HG03469 (cell line): ENCODE results near the gene DUSP1.
A peak's percentile ranks its signal among the peaks of the same experiment; 100 is the strongest.
"Not testable (repeated sequence)": the region's sequence is repeated elsewhere in the genome, so short reads cannot be mapped to it uniquely, and the experiment has no call there.

Experiments used
- ATAC-seq: cut with Tn5 transposase; IDR thresholded peaks from one replicate; pipeline ENCODE4 v1.9.1; 2021; ENCODE audit warnings: mild to moderate bottlenecking, moderate library complexity, moderate number of reproducible peaks; ENCODE audit not compliant: unreplicated experiment

The DUSP1 gene, protein sequence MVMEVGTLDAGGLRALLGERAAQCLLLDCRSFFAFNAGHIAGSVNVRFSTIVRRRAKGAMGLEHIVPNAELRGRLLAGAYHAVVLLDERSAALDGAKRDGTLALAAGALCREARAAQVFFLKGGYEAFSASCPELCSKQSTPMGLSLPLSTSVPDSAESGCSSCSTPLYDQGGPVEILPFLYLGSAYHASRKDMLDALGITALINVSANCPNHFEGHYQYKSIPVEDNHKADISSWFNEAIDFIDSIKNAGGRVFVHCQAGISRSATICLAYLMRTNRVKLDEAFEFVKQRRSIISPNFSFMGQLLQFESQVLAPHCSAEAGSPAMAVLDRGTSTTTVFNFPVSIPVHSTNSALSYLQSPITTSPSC

DNA sequence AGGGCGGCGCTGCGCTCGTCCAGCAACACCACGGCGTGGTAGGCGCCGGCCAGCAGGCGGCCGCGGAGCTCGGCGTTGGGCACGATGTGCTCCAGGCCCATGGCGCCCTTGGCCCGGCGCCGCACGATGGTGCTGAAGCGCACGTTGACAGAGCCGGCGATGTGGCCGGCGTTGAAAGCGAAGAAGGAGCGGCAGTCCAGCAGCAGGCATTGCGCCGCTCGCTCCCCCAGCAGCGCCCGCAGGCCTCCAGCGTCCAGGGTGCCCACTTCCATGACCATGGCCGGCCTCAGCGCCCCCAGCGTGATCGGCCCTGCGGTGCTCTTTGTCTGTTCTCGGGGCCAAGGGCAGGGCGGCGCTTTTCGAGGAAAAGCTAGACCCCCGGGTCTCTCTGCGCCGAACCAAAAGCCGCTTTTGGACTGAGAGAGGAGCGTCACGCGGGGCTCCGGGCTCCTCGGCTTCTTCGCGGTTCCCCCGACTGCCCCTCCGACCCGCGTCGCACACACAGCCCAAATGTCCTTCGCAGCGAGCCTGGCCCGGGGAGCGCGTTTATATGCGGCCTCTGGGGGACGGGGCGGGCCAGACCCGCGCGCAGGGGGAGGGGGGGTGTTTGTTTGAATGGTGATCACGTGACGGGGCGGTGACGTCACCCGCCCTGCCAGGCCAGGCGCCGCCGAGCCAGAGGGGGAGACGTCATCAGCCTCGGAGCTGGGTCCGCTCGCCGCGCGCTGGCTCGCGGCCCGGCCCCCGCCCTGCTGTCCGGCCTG lies at the start of gene DUSP1:
Gene DUSP1, minus strand, starts transcription at position 521 of the 764 bp plus-strand sequence. Its CDS starts 243 bp downstream, at position 278.
- peak; percentile 31 for ATAC-seq

DNA sequence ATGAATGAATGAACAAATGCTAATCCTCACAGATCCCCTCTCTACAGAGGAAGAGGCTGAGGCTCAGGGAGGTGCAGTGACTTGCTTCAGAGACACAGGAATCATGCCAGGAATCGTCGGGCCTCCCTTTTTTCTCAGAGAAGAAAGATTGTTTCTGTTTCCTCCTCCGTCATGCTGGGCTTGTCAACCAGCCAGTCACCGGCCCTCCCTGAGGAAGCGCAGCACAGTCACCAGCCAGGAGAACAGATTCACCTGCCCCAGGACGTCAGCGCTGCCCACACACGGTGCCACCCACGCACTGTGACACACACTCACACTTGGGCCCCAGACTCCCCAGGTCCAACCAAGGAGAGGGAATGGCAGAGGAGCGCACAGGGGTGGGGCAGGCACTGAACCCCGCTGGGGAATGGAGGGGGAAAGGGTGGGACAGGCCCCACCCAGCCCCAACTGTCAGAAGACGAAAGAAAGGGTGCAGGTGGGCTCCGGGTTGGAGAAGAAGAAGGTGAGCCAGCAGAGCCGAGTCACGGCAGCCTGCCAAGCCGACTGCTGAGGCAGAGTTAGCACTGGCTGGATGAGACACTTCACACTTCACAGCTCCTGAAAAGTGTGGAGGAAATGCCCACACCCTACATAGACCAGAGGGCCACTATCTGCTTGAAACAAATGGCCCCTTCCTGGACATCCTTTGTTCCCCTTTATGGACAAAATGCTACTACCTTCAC lies 49.2 kb upstream of the DUSP1 start:
- ATAC-seq = no peak

DNA sequence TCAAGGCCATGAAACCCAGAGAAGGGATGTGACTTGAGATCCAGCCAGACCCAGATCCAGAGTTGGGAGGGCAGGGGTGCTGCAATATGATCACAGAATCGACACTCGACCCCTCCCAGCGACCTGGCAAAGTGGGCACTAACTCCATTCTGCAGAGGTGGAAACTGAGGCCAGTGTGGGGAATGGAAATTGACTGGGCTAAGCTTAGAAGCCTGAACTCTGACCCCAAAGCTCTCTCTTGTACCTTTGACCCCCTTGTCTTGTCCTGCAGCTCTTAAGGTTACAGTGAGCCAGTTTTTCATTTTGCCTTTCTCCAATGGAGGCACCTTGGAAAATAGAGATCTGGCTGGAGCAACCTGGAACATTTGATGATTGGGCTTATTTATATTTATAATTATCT lies 48.6 kb upstream of the DUSP1 start:
- ATAC-seq = no peak

DNA sequence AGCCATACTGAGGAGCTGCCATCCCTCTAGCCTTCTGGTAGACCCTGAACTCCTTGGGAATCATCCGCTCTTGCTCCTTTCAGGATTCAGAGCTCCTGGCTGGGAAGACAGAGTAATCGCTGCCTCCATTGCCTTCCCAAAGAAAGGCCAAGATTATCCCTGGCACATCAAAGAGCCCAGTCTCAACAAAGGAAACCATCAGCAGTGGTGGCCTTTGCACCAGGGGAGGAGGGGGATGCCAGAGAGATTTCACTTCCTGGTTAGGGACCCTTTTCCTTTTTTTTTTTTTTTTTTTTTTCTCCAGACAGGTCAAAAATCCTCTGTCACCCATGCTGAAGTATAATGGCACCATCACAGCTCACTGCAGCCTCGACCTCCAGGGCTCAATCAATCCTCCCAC lies 47.1 kb upstream of the DUSP1 start:
- no peak for ATAC-seq

DNA sequence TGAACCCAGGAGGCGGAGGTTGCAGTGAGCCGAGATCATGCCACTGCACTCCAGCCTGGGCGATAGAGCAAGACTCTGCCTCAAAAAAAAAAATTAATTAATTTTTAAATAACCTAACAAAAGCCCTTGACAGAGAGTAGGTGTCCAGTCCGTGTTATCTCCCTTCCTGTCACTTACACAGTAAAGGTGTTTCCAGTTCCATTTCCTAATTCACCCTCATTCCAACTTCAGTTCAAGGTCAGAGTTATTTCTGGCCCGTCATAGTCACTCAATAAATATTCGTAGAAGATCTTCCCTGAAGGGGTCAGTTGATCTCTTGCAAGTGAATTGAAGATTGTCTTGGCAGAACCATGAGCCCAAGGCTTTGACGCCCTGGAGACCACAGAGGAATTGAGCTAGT lies 46.7 kb upstream of the DUSP1 start:
- no peak for ATAC-seq

DNA sequence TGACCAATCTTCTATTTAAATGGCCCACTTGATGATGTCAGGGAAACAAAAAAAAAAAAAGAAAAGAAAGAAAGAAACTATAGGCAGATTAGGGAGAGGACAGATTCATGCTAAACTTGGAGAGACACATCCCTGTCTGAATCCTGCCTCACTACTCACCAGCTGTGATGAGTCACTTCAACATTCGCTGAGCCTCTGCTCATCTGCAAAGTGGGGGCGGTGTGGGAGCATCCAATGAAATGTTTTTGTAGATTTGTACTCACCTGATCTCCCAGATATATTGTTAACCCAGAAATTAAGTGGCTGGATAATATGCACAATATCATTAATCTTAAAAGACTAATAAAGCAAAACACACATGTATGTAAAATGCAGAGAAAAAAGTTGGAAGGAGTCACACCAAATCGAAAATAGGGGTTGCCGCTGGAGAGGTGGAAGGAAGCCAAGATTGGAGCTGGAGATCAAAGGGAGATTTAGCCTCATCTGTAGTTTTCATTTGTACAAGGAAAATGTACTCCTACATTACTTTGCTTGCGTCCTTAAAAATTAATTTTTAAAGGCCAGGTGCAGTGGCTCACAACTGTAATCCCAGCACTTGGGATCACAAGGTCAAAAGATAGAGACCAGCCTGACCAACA lies 46.0 kb upstream of the DUSP1 start:
- no peak for ATAC-seq

DNA sequence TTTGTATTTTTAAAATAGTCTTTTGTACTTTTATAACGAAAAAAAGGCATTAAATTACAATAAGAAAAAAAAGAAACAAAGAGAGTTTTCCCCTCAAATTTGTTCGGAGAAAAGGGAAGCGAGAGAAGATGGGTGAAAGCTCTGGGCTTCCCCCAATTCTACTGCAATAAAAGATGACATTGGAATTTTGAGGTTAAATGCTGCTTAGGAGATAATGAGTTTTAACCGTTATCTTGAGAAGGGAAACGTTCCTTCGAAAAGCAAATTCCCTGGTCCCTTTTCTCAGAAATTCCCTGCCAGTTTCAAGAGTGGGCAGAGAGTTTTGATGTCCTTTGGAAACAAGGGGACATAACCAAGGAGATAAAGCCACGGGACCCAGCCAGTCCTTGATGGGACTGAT lies 44.6 kb upstream of the DUSP1 start:
- no peak for ATAC-seq

DNA sequence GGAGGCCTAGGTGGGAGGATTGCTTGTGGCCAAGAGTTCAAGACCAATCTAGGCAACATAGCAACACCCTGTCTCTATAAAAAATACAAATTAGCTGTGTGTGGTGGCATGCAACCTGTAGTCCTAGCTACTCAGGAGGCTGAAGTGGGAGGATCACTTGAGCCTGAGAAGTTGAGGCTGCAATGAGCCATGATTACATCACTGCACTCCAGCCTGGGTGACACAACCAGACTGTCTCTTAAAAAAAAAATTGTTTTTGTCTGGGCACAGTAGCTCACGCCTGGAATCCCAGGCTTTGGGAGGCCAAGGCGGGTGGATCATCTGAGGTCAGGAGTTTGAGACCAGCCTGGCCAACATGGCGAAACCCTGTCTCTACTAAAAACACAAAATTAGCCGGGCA lies 40.0 kb upstream of the DUSP1 start:
- not testable (repeated sequence) for ATAC-seq

DNA sequence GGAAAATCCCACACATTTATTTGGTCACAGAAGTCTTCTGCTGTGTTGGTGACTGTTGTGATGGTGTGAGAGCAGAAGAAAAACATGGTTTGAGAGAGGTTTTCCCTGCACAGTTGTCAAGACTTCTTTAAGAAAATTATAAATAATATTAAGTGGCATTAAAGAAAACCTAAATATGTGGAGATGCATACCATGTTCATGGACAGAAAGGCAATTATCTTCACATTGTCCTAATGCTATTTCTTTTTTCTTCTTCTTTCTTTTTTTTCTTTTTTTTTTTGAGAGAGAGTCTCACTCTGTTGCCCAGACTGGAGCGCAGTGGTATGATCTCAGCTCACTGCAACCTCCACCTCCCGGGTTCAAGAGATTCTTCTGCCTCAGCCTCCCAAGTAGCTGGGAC lies 38.8 kb upstream of the DUSP1 start:
- no peak for ATAC-seq

DNA sequence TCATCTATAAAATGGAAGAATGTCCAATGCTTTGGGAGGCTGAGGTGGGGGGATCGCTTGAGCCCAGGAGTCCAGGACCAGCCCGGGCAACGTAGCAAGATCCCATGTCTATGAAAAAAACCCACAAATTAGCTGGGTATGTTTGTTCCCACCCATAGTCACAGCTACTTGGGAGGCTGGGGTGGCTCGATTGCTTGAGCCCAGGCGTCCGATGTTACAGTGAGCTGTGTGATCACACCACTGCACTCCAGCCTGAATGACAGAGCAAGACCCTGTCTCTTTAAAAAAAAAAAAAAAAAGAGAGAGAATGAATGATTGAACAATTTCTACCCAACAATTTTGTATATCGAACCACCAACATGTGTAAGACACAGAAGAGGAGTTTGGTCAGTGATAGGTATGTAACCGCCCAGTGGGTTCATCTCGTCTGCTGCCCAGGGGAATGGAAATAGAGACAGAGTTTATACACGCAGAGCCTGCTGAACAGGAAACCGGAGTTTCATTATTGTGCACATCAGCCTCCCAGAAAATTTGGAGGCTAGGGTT lies 36.8 kb upstream of the DUSP1 start:
- ATAC-seq = no peak

DNA sequence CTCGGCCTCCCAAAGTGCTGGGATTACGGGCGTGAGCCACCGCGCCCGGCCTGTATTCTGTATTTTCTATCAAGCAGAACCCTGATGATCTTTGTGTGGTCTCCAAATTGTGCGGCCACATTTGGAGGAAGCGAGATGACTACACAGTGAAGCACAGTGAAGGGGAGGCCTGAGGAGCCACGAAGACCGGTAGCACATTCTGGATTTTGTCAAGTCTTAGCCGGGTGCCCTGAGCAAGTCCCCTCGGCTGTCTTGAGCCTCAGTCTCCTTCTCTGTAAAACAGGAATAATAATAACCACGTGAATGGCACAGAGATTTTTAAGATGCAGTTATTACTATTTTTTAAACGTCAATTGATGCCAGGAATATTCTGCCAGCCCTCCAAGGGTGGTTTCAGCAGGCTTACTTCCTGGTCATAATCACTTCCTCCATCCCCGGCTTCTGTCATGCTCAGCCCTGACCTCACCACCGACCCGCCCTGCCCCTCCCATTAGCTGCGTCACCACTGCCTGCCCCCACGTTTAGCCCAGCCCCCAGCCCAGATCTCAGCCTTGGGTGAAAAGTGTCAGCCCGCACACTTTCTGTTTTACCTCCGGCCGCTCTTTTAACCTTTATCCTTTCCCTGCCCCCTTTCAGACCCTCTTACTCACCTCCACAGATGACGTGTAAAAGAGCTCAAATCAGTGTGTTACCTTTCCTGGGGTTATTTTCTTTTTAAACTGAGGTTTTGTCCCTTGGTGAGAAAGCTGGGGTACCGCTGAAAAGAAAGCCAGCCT lies 36.1 kb upstream of the DUSP1 start:
- peak; percentile 68 for ATAC-seq

DNA sequence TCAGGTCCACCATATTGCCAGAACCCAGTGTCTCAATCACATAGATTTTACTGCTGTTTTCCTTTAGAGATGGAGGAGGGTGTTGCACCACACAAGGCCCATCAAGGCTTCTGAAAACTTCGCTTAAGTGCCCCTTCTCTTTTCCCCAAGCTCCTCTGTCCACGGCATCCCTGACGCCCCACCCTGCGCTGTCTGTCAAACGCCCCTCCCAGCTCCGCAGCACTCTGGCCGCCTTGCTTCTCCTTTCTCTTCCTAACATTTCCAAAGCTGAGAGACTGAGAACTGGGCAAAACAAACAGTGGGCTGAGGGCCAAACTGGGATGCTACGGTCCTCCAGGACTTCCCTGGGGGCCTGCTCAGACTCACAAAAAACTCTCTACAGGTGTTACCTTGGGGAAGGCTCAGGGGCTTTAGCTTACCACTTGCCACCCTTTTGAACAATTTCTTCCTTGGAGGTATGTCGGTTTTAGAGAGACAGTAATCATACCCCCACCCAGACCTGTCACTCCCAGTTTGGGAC lies 34.8 kb upstream of the DUSP1 start:
- no peak for ATAC-seq

DNA sequence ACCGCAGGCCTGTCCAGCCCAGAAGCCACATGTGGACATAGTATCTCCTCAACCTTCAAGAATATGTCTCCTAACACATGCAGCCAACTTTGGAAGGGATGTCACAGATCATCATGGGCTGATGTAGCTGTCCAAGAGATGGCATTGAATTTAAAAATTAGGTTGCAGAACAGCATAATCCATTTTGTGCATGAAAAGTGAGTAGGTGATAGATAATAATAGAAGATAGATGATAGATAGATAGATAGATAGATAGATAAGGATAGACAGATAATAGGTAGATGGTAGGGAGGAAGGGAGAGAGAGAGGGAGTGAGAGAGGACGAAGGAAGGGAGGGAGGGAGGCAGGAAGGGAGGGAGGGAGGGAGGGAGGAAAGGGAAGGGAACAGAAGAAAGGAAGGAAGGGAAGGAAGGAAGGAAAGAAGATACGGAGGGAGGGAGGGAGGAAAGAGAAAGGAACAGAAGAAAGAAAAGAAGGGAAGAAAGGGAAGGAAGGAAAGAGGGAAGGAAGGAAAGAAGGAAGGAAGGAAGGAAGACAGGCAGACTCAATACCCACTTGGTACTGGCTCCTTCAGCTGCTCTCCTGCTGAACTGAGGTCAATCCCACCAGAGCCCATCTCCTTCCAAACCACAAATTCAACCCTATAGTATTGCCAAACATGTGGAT lies 34.2 kb upstream of the DUSP1 start:
- ATAC-seq = no peak

DNA sequence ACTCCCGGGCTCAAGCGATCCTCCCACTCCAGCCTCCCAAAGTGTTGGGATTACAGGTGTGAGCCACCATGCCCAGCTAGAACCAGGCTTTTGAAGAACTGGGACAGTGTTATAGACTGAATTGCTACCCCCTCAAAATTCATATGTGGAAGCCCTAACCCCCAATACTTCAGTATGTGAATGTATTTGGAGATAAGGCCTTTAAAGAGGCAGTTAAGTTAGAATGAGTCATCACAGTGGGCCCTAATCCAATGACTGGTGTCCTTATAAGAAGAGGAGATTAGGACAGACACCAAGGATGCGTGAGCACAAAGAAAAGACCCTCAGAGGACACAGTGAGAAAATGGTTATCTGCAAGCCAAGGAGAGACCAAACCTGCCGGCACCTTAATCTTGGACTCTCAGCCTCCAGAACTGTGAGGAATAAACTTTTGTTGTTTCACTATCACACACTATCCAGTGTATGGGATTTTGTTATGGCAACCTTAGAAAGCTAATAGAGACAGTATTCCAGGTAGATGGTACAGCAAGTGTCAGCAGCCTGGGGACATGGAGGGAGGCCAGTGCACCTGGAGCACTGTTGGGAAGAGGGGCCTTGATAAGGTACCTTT lies 31.7 kb upstream of the DUSP1 start:
- ATAC-seq = no peak

DNA sequence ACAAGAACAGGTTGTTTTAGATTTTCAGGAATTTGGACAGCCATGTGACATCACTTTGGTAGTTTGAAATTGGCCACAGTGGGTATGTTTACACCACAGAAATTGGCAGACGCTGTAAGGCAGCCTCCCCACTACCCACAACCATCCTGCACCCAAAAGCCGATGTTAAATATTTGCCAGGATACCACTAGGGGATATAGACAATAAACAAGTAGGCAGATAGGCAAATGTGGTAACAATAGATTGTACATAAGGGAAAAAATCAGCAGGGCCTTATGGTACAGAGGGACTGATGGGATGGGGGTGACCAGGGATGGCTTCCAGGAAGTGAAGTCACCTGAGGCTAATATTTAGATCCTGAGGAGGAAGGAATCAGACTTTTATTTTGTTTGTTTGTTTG lies 31.1 kb upstream of the DUSP1 start:
- ATAC-seq = no peak

DNA sequence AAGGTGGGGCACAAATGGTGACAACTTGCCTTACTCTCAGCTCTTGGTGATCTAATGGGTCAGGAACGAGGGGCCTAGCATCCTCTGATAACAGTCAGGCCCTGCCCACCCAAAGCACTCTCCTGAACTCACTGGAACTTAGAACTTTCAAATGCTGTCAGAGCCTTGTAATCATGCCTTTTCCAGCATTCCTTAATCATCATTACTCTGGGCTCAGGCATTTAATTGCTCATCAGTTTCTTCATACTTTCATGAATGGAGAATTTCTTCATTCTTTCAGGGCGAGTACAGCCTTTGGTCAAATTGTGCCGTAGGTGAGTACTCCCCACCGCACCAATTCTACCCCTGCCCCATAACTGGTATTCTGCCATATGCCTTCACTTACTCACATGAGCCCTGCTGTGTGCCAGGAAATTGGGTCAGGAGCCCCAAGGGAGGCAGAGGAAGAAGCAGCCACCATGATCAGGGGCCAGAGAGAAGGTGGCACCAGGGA lies 30.2 kb upstream of the DUSP1 start:
- no peak for ATAC-seq

DNA sequence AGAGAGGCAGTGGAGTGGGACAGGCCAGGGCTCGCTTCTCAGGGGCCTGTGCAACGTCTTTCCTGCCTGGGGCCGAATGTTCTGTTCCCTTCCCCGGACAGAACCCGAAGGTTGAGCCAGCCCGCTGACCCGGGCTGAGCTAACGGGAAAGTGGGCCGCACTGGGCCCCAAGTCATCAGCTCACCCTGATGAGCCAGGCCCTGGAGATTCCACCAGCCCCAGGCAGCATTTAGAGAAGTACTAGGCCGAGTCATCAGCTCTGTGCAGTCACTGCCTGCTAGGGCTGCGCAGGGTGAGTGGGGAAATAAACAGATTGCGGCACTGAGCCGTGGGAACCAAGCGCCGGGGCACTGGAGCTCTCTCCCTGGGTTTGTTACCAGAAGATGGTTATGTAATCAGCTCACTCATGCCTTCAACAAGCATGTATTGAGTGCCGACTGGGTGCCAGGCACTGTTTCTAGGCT lies 29.1 kb upstream of the DUSP1 start:
- no peak for ATAC-seq

DNA sequence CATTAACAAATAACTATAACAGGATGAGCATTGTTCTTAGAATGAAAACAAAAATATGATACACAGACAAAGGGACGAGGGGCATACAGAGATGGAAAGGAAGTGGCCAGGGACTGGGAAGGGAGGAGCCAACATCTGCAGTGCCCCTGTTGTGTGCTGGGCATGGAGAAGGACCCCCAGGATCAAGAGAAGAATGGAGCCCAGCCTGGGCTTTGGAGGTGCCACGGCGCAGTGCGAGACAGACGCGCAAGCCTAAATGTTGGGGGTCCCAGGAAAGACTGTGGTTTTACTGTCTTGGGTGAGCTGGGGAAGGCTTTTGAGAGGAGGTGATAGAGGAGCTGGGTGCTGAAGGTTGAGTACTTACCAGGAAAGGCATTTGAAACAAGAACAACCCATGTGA lies 28.4 kb upstream of the DUSP1 start:
- ATAC-seq = no peak
